ENCODE results near the gene CHST15.

Gene CHST15

DNA sequence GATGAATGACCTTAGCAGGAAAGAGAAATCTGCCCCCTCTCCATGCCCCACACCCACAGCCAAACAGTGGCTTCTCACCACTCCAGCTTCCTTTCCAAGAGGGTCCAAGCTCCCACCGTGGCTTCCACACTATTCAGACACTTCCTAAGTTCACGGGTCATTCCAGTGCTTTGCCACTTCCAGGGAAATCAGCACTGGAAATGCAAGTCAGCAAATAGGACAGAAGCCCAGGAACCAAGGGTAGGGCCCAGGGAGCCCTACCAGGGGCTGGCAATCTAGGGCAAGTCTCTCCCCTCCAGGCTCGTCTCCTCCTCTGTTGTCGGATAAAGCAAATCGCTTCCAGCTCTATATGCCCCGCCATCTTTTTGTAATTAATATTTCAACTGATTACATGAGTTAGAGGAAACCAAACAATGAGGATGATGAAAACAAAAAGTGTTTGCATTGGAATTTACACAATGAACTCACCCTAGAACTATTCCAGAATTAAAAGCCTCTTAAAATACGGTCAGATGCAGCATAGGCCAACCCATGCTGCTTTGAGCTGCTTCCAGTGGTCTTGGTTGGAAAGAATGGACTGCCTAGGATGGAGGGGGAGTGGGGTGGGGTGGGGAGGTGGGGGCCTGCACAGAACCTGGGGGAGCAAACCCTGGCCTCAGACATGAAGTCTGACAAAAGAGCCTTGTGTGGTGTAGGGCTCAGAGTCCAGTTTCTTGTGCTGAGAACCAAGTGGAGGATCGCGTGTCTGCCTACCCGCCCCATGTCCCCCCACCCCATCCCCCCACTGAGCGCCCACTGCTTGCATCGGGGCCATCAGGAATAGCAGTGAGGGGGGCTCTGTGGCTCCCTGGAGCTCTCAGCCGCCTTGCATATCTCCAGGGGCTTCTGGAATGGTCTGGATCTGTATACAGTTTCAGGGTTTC is 127.2 kb downstream of the CHST15 start:
- no peak for DNase-seq (ENCODE audit: low read depth)

DNA sequence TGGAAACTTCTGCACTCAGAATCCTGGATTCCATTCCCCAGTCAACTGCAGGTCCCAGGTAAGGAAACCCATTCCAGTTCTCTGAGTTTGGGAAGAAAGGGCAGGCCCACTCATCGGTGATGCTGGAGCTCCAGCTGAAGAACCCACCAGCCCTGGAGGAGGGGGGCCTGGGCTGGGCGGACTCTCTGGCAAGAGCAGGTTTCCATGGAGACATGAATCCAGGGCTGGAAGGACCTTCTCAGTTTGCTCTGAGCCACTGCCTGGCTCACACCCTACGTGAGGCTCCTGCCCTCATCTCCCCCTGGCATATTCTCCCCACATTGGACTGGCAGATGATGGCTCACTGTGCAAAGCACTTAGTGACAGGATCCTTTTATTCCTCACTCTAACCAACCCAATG is 128.4 kb downstream of the CHST15 start:
- no peak for DNase-seq (ENCODE audit: low read depth)

DNA sequence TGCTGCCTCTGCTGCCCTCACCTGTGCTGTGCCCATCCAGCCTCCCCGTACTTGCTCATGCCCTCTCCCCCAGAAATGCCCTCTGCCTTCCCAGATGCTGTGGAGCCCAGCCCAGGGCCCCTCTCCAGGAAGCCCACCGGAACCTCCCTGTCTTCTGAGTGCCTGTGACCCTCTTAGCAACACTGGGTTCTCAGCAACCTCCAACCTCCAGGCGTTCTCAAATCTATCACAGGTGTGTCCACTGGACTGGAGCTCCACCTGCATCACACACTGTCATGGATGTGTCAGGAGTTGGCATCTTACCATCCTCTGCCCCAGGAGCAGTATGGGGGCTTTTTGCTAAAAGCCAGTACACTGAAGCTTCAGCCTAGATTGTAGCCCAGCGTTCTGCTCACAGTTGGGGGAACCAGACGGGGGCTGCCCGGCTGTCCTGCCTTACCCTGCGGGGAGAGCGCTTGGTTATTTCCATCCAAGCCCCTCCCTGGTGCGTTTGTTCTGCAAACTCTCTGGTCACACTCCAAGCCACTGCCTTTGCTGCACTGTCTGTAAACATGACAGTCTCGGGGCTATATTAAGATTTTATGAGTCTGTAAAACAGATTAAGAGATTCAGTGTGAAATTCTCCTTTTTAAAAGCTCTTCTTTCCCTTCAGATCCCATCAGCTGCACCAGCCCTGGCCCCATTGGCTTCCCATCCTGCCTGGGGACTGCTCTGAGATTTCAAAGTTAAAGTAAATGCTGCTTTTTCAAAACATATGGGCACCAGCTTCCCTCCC is 130.5 kb downstream of the CHST15 start:
- no peak for DNase-seq (ENCODE audit: low read depth)

DNA sequence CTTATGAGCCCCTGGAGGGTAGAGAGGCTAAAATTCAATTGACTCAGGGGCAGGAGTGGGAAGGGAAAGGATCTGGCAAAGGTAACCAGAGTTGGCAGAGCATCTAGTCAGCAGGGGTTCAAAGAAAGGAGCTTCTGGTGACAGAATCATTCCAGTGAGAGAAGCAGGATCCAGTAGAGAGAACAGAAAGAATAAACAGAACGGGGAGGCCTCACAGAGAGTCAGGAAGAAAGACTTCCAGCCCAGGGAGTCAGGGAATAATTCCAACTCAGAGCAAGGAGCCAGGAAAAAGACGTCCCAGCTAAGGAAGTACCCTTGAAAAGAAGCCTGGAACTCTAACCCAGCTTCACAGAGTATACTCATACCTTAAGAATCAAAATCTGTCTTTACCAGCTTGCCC is 135.2 kb downstream of the CHST15 start:
- DNase-seq (ENCODE audit: low read depth), result no peak
